ENCODE results near the gene FBLN1. TPM values are rescaled to one million over a fixed set of nuclear protein-coding genes. Genes with fewer than 3 reads are reported as not detected.

FBLN1 gene
- total and polyA plus RNA-seq, 2 of the 8 experiments (the other 6 are each of a cell fraction or from before 2014, with no cell fraction given) = 159 to 168 TPM

- no peak for DNase-seq (ENCODE audit: low read depth in 1 of 2, low spot score in 2 of 2)
- no peak overlapping the region for H3K14ac ChIP-seq (ENCODE audit: insufficient read length)
- H3K23ac ChIP-seq (ENCODE audit: insufficient read length) = no peak overlapping the region
- FAIRE-seq = no peak
- no peak overlapping the region for H2AK5ac ChIP-seq (ENCODE audit: low read depth, low read length)
- H4K8ac ChIP-seq (ENCODE audit: extremely low read depth, insufficient read depth, low read length) = no peak overlapping the region
- H2AFZ ChIP-seq (ENCODE audit: low read length) = no peak overlapping the region
- H3K4ac ChIP-seq (replicated peaks; ENCODE audit: insufficient read length, low read depth, low read length) = no peak overlapping the region
- CTCF ChIA-PET (ENCODE audit: partially characterized antibody) = no interaction called here
- no peak overlapping the region for H2BK20ac ChIP-seq (ENCODE audit: low read length)
- H2BK12ac ChIP-seq (ENCODE audit: low read depth, low read length) = no peak overlapping the region
- no peak overlapping the region for H4K5ac ChIP-seq (ENCODE audit: insufficient read length, low read depth, low read length)
- no peaks in the 10 kb centered on the region for H4K20me1 ChIP-seq (replicated peaks in 1 of 2; ENCODE audit: control insufficient read depth in 1 of 2, insufficient read depth in 2 of 2, low read length in 2 of 2)
- no peaks in the 10 kb centered on the region for H3K4me1 ChIP-seq (replicated peaks in 1 of 4; ENCODE audit: control insufficient read depth in 3 of 4, insufficient read depth in 4 of 4, low read length in 3 of 4)
- peaks cover 7% of the 10 kb centered on the region in 2 experiments for H3K9me3 ChIP-seq (ENCODE audit: insufficient read depth in 2 of 2, low read depth in 1 of 2, low read length in 1 of 2)
- H2BK5ac ChIP-seq (ENCODE audit: low read depth, low read length) = no peak overlapping the region
- no peaks in the 10 kb centered on the region for H3K79me1 ChIP-seq (ENCODE audit: low read depth, low read length)
- no peak overlapping the region for H3K27ac ChIP-seq (ENCODE audit: low read depth, low read length)
- no peaks in the 10 kb centered on the region for H3K79me2 ChIP-seq (ENCODE audit: control insufficient read depth in 1 of 2, insufficient read depth in 2 of 2, low read length in 2 of 2)
- H3K4me3 ChIP-seq (ENCODE audit: extremely low read depth in 1 of 4, insufficient read depth in 2 of 4, low read depth in 3 of 4, low read length in 4 of 4) = no peak overlapping the region
- no peak overlapping the region for H3K56ac ChIP-seq (replicated peaks; ENCODE audit: insufficient read length, low read depth, low read length)
- H3K4me2 ChIP-seq (ENCODE audit: insufficient read depth in 1 of 2, low read depth in 2 of 2, low read length in 2 of 2) = no peak overlapping the region
- H3K23me2 ChIP-seq (ENCODE audit: low read depth, low read length) = no peaks in the 10 kb centered on the region
- H2BK15ac ChIP-seq (ENCODE audit: low read length) = no peak overlapping the region
- H3K9ac ChIP-seq (replicated peaks in 1 of 4; ENCODE audit: extremely low read depth in 1 of 4, low read depth in 3 of 4, low read length in 3 of 4) = no peak overlapping the region
- H3K18ac ChIP-seq (ENCODE audit: extremely low read depth, low read length) = no peak overlapping the region
- H3K36me3 ChIP-seq (ENCODE audit: control insufficient read depth in 2 of 4, insufficient read depth in 4 of 4, low read length in 3 of 4) = no peaks in the 10 kb centered on the region
- H2BK120ac ChIP-seq (replicated peaks; ENCODE audit: low read depth, low read length) = no peak overlapping the region
- POLR2A ChIA-PET (ENCODE audit: partially characterized antibody) = no interaction called here
- 89% methylated on average over 2 of the region's 2 CpGs; no CpG with 5 or more reads in 1 of the 2 experiments for whole genome bisulfite sequencing, 2 experiments (ENCODE audit: extremely low coverage in 1 of 2, insufficient coverage in 1 of 2, insufficient read length in 1 of 2, insufficient replicate concordance in 2 of 2, low coverage in 1 of 2, low lambda C conversion rate in 2 of 2, missing lambda C conversion rate in 1 of 2)
- H4K91ac ChIP-seq (replicated peaks; ENCODE audit: insufficient read length, low read length) = no peak overlapping the region
- no peaks in the 10 kb centered on the region; a peak in 1 of 7 replicates for H3K27me3 ChIP-seq (replicated peaks in 1 of 4; ENCODE audit: control insufficient read depth in 3 of 4, extremely low read depth in 1 of 4, insufficient read depth in 3 of 4, low read length in 3 of 4)
- TF ChIP-seq NRF1 (IDR thresholded peaks at IDR 0.05; ENCODE audit: low read depth, low read length) (no peak), KDM4A (IDR thresholded peaks at IDR 0.05; ENCODE audit: low read depth, low read length, severe bottlenecking) (no peak), SP2 (IDR thresholded peaks at IDR 0.05; ENCODE audit: low read length) (no peak), EZH2 (IDR thresholded peaks at IDR 0.05; ENCODE audit: low read depth, low read length, severe bottlenecking) (no peak), CEBPB (IDR thresholded peaks at IDR 0.05; ENCODE audit: low read depth, low read length) (no peak), SIN3A (conservative IDR thresholded peaks at IDR 0.05 in 1 of 2, IDR thresholded peaks at IDR 0.05 in 1 of 2; ENCODE audit: low read depth in 1 of 2, low read length in 2 of 2) (no peak), BCL11A (IDR thresholded peaks at IDR 0.05; ENCODE audit: low read depth in 2 of 2, low read length in 2 of 2) (no peak), JUND (IDR thresholded peaks at IDR 0.05; ENCODE audit: low read length) (no peak), JUN (IDR thresholded peaks at IDR 0.05; ENCODE audit: low read depth, low read length) (no peak)
Observed at GRCh38 chr22:45482169-45482568, 20.5 kb upstream of the FBLN1 start.

All from H1 (cell line).